ENCODE data around the gene MATCAP1.
A peak's percentile ranks its signal among the peaks of the same experiment; 100 is the strongest.

MATCAP1 gene

DNA sequence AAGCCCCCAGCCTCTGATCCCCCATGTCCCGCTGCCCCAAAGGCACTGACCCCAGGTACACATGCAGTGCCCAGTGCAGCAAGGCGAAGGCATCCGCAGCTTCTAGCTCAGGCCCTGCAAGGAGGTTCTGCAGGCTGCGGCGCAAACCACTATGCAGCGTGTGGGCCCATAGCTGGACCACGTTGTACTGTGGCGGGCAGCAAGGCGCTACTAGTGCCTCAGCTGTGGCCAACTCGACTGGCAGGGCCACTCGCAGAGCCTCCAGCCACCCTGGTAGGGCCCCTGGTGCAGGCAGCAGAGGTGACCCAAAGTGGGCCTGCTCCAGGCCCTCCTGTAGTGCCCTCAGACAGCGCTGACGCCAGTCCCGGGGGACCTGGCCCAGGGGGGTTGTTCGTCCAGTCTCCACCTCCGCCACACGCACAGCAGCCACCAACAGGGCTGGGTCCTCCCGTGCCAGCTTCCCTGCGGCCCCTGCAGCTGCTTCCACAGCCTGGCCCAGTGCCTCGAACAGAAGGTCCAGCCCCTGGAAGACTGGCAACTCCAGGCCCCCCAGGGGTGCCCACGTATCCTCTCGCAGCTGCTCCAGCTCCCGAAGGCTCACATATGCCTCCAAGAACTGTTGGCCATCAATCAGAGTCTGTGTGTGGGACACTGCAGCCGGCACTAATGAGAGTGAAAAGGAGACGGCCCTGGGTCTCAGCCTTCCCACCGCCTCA is 3.6 kb upstream of the MATCAP1 start:
- H3K4me3 ChIP-seq (IDR thresholded peaks at IDR 0.05; ENCODE audit: insufficient read depth, low read depth, low read length), result no peak overlapping the region
- no peak overlapping the region for H3K27ac ChIP-seq
- peaks cover 13% of the 10 kb centered on the region for H3K4me1 ChIP-seq (ENCODE audit: low read depth, poor library complexity, severe bottlenecking)
- TF ChIP-seq CTCF (conservative IDR thresholded peaks at IDR 0.05; ENCODE audit: low read depth, low read length), result no peak
- no peak overlapping the region for H3K9ac ChIP-seq
- no peaks in the 10 kb centered on the region for H3K36me3 ChIP-seq (ENCODE audit: insufficient read depth)
- H3K27me3 ChIP-seq (ENCODE audit: insufficient read depth, low read depth), result peaks cover 17% of the 10 kb centered on the region; the same call in 1 of the 2 replicates
- no peak overlapping the region for H2AFZ ChIP-seq (ENCODE audit: low read depth)
- peaks cover 4% of the 10 kb centered on the region for H3K79me2 ChIP-seq (ENCODE audit: insufficient read depth, low read depth)
- H3K4me2 ChIP-seq, result no peak overlapping the region
- no peaks in the 10 kb centered on the region for H4K20me1 ChIP-seq (ENCODE audit: insufficient read depth)

DNA sequence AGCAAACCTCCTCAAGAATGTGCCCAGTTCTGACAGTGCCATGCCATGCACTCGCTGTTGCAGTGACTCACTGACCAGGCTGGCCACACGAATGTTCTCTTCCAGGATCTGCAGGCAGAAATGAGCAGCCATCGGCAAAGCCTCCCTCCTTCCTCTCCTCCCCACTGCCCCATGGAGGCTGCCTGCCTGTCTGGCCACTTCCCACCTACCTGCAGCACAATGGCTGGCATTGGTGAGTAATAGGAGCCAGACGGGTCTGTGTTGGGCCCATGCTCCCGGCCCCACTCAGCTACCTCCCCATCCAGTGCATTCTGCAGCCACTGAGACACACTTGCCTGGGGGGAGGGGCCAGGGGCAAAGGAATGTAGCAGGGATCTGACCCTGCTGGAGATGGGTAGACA is 2.8 kb upstream of the MATCAP1 start:
- Histone ChIP-seq H2AFZ (ENCODE audit: low read depth) (no peak overlapping the region), H3K36me3 (ENCODE audit: insufficient read depth) (no peaks in the 10 kb centered on the region), H3K4me2 (no peak overlapping the region), H3K4me1 (ENCODE audit: low read depth, poor library complexity, severe bottlenecking) (peaks cover 12% of the 10 kb centered on the region), H4K20me1 (ENCODE audit: insufficient read depth) (no peaks in the 10 kb centered on the region), H3K27me3 (ENCODE audit: insufficient read depth, low read depth) (peaks cover 17% of the 10 kb centered on the region; the same call in 1 of the 2 replicates), H3K4me3 (IDR thresholded peaks at IDR 0.05; ENCODE audit: insufficient read depth, low read depth, low read length) (no peak overlapping the region), H3K79me2 (ENCODE audit: insufficient read depth, low read depth) (no peaks in the 10 kb centered on the region), H3K27ac (no peak overlapping the region), H3K9ac (no peak overlapping the region)
- no peak for TF ChIP-seq CTCF (conservative IDR thresholded peaks at IDR 0.05; ENCODE audit: low read depth, low read length)

DNA sequence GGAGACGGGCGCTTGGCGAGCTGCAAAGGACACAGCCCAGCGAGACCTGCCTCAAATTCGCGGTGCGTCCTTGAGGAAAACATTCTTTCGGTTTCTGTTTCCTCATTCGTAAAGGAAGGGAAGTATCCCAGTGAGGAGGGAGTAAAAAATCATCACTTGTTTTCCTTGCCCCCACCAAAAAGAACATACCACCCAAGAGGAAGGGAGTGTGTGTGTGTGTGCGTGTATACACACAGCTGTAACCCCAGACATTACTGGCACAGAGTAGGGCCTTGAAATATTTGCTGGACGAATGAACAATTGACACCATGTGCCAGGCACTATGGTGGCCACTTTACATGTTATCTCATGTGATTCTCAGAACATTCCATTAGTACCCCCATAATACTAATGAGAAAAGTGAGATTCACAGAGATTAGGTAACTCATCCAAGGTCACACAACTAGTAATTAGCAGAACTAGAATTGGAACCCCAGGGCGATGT is 1.9 kb upstream of the MATCAP1 start:
- no peaks in the 10 kb centered on the region for H3K79me2 ChIP-seq (ENCODE audit: insufficient read depth, low read depth)
- H3K4me2 ChIP-seq, result no peak overlapping the region; the same call in 1 of the 2 replicates
- no peak overlapping the region for H3K4me3 ChIP-seq (IDR thresholded peaks at IDR 0.05; ENCODE audit: insufficient read depth, low read depth, low read length)
- no peaks in the 10 kb centered on the region for H3K36me3 ChIP-seq (ENCODE audit: insufficient read depth)
- no peaks in the 10 kb centered on the region for H4K20me1 ChIP-seq (ENCODE audit: insufficient read depth)
- no peak overlapping the region for H2AFZ ChIP-seq (ENCODE audit: low read depth)
- H3K4me1 ChIP-seq (ENCODE audit: low read depth, poor library complexity, severe bottlenecking), result peaks cover 9% of the 10 kb centered on the region
- peak; percentile 59 for TF ChIP-seq CTCF (conservative IDR thresholded peaks at IDR 0.05; ENCODE audit: low read depth, low read length)
- H3K27me3 ChIP-seq (ENCODE audit: insufficient read depth, low read depth), result peaks cover 17% of the 10 kb centered on the region; the same call in 1 of the 2 replicates
- H3K27ac ChIP-seq, result no peak overlapping the region
- no peak overlapping the region for H3K9ac ChIP-seq

GRCh38 chr16:67184995-67185650 is 1.4 kb upstream of the MATCAP1 start:
- H3K4me1 ChIP-seq (ENCODE audit: low read depth, poor library complexity, severe bottlenecking), result peaks cover 9% of the 10 kb centered on the region
- peak; percentile 73 for TF ChIP-seq CTCF (conservative IDR thresholded peaks at IDR 0.05; ENCODE audit: low read depth, low read length)
- H3K4me3 ChIP-seq (IDR thresholded peaks at IDR 0.05; ENCODE audit: insufficient read depth, low read depth, low read length), result no peak overlapping the region
- no peaks in the 10 kb centered on the region for H4K20me1 ChIP-seq (ENCODE audit: insufficient read depth)
- no peak overlapping the region for H2AFZ ChIP-seq (ENCODE audit: low read depth)
- H3K27me3 ChIP-seq (ENCODE audit: insufficient read depth, low read depth), result peaks cover 17% of the 10 kb centered on the region; the same call in 1 of the 2 replicates
- H3K79me2 ChIP-seq (ENCODE audit: insufficient read depth, low read depth), result no peaks in the 10 kb centered on the region
- no peak overlapping the region for H3K27ac ChIP-seq
- H3K9ac ChIP-seq, result no peak overlapping the region
- no peaks in the 10 kb centered on the region for H3K36me3 ChIP-seq (ENCODE audit: insufficient read depth)
- H3K4me2 ChIP-seq, result peak overlapping the region; percentile 97; the same call in 1 of the 2 replicates

Data from KMS-11 (cell line).